DMS 273 (cell line): ENCODE measurements around the gene GRN.
A peak's percentile ranks its signal among the peaks of the same experiment; 100 is the strongest.
"Not testable (repeated sequence)": the region's sequence is repeated elsewhere in the genome, so short reads cannot be mapped to it uniquely, and the experiment has no call there.

ENCODE experiments used
- DNase-seq: peaks from one replicate; lab custom pipeline; 2025; ENCODE audit not compliant: unreplicated experiment; lab: John Stamatoyannopoulos, UW

The GRN gene

DNA sequence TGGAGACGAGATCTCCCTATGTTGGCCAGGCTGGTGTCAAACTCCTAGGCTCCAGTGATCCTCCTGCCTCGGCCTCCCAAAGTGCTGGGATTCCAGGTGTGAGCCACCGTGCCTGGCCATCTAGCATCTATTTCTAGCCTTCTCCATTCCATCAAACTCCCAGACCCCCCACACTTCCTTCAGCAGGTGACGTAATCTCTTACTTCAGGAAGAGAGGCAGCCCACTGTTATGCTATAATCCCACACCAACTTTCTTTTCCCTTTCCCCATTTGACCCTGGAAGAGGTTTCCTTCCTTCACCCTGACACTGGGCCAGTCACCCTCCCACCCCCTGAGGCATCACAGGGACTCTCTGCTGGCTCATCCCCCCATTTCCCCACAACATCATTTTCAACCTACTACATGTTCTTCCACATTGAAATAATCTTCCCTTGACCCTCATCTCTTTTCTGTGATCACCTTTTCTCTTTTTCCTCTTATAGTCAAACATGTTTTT lies 36.8 kb downstream of the GRN start:
- DNase-seq, result no peak

DNA sequence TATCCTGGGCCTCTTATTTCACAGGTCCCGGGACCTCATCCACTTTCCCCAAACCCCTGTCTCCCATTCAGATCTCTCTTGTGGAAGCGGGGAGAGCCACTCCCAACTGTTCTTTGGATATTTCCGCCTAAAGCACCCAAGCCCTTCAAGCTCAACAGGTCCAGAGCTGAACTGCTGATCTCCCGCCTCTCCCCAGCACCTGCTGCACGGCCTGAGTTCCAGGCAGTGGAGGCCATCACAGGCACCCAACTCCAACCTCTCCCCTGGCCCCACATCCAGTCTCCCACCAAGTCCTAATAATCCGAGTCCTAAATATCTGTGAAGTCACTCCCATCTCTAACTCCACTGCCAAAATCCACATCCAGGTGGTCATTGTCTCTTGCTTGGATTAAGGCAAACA lies 37.8 kb downstream of the GRN start:
- DNase-seq, result no peak

DNA sequence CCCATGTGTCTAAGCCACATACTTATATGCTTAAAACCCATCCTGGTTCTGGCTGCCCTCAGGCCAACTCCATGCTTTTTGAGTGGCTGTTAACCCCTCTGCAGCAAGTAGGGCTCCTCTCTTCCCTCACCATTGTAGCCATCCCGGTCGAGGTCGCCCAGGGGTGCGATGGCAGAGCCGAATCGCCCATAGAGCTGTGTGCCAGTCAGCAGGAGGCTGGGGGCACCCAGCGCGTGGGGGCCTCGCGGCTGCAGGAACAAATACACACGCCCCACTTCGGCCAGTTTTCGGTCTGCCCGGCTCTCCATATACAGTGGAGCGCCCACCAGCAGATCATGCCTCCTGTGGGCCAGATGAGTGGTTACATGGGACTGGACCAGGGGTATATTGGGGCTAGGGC lies 38.3 kb downstream of the GRN start:
- DNase-seq, result no peak

DNA sequence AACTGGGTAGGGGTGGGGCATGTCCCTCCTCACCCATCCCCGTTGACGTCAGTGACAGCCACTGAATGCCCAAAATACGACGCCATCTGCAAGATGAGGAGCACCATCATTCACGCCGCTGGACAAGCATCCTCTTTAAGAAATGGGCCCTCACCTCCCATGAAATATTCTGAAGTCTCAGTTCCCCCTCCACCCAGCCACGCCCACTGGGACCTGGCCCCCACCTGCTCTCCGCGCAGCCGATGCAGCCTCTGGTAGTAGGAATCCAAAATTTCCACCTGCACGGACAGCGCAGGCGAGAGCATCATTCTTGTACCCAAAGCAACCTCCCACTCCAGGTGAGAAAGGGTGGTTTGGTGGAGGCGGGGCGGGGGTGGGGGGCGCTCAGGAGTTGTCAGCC lies 38.8 kb downstream of the GRN start:
- DNase-seq, result no peak

DNA sequence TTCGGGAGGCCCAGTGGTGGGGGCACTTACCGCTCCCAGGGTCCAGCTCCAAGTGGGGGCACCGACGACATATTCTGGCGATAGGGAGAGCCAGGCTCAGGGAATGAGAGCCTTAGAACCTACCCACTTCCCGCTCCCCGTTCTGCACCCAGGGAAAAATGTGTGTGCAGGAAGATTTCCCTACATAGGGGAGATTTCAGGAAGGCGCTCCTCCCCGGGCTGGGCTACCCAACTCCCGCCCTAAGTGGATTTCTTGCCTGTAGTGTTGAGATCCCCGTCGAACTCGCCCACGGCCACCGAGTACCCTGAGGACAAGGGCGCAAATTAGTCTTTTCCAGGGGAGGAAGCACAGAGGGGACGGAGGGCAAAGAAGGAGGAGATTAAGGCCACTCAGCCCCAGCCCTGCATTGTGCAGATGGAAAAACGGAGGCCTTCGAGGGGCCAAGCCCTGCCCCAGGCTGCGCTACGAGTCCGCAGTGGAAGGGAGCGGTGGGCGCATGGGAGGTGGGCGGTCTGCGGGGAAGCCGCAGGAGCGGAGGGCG lies 39.2 kb downstream of the GRN start:
- no peak for DNase-seq

DNA sequence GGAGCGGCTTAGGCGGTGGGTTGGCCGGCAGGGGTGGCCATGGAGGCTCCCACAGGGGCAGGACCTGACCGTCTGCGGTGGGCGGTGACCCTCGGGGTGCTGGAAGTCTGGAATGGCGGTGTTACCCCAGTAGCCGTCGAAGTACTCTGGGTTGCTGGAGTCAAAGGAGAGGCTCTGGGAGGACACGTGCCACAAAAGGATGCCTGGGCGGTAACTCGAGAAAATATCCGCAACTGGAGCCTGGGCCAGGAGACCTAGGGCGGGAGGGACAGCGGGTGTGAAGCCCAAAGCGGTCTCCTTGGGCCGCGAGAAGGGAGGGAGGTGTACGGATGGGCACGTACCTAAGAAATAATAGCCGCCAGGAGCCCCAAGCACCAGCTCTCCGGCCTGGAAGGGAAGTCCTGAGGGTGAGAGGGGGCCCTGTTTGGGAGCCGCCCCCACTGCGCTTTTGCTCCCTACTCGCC lies 39.8 kb downstream of the GRN start:
- DNase-seq, result no peak

DNA sequence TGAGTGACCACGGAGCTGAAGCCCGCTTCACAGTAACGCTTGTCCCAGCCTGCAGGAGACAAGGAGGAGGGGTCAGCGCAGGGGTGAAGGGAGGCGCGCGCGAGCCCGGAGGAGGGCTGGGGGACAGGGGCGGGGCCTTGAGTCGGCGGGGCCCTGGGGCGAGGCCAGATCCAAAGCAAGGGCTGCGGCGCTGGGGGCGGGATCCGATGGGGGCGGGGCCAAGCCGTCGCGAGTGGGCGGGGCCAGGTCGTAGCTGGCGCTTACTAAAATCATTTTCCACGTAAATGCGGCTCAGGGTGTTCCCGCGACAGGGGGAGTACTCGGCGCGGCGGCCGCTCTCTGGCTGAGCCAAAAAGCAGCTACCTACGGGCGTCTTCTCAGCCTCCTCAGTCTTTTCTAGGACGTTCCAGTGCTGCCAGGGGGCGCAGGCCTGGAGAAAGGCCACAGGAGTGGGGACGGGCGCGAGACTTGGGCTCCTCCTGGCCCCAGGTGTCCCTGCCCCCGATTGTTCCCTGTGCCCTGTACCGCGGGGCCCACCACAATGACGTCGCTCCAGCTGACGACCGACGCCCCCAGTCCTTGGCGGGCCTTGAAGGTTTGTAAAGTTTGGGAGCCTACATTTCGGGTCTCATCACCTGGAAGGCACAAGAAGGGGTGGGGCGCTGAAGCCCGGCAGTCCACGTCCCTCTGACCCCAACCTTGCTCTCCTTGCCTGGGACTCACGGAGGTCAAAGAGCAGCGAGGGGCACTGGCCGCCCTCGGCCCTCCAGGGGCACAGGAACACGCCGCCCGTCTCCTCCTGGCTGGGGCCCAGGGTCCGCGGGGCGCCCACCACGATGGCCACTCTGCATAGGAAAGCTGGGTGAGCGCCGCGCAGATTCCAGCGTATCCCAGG lies 40.4 kb downstream of the GRN start:
- DNase-seq, result peak; percentile 89

DNA sequence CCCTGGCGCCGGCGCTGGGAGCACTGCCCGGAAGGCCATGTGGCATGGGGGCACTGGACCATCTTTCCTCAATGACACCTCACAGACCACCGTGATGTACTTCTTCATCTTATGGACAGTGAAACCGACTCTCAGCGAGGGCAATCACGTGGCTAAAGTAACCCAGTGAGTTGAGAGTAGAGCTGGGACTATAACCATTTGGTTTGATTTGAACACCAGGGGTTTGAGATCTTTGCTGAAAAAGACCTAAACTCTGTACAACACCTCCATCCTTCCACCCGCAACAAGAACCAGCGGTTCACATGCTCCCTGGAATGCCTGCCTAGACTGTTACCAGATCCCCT lies 41.1 kb downstream of the GRN start:
- DNase-seq, result no peak

DNA sequence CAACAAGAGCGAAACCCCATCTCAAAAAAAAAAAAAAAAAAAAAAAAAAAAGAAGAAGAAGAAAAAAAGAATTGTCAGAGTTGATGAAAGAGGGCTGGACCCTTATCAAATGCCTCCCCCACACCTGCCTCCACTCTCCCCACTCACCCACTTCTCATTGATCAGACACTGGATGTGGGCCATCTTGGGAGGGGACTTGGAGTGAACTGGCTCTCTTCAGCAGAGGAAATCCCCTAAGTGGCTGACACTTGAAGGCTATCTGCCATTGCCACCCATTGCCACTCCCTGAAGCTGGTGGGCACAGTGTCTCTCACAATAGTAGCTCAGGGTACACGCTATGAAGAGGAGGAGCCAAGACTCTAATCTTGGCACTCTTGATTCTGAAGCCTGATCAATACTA lies 42.7 kb downstream of the GRN start:
- DNase-seq, result no peak

DNA sequence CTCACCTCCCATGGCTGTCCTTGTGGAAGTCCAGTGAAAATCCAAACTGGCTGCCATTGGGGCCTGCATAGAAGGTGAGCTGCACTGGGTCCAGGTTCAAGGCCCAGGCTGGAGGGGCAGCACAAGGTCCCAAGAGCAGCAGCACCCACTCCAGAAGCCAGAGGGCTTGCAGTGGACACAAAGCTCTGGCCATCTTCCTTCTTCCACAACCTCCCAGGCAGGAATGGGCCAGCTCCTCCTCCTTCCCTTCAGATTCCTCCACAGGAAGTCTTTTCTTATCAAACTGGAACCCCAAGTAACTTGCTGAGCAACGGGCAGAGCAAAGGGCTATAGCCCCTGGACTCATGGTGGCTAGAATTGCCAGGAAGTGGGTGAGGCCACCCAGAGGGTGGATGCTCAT lies 44.2 kb downstream of the GRN start, which contains the start of gene ITGA2B:
Gene ITGA2B (minus strand): TSS at position 369 of the 400 bp plus-strand sequence. CDS start 176 bp downstream, at position 193.
- no peak for DNase-seq

DNA sequence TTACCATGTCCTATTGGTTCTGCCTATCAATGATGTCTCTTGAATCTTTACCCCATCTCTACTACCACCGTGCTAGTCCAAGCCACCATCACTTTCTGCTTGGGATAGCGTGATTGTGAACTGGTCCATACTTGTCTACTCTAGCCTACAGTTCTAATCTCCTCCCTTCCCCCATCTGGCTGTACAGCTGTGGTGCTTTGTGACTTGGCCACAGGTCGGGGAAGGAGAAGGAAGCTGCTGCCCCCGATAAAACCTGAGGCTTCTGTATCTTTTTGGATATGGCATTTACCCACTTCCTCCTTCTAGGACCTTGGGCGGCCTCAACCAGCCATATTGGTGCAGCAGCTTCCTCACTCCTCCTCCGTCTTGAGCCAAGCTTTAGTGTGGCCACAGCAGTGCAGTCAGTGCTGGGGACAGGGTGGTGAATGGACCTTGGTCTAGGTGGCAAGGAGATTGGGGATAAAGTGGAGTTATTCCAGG lies 44.7 kb downstream of the GRN start:
- DNase-seq, result no peak

DNA sequence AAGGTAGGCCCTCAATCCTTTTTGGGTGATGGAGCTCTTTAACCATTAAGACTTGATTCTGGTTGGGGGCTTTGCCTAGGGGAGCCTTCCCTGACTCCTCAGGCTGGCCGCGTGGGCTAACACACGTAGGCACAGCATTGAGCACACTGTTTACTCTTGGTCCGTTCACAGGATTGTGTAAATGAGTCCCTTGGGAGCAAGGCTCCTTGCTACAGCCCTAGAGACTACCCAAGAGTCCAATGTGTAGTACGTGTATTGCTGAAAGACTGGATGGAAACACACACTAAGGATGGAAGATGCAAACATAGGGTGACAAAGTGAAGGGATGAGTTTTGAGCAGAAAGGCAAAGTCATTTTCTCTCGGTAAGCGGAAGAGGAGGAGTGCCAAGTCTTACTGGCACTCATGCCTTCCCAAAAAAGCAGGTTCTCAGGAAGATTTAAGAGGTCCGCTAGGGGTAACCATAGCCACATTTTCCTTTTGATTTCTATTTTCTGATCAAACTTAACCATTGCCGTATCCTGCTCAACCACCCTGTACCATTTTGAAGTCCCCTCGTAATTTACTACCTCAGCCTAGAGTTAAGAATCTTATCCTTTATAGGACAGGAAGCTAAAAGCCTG lies 45.3 kb downstream of the GRN start:
- DNase-seq, result no peak

DNA sequence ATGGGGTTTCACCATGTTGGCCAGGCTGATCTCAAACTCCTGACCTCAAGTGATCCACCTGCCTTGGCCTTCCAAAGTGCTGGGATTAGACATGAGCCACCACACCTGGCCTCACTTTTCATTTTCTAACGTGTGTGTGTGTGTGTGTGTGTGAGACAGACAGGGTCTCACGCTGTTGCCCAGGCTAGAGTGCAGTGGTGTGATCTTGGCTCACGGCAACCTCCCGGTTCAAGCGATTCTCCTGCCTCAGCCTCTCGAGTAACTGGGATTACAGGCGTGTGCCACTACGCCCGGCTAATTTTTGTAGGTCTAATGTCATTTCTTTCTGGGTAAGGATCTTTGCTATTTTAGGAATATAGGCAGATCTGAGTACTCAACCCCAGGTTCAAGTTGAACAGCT lies 49.0 kb downstream of the GRN start:
- DNase-seq, result not testable (repeated sequence)

DNA sequence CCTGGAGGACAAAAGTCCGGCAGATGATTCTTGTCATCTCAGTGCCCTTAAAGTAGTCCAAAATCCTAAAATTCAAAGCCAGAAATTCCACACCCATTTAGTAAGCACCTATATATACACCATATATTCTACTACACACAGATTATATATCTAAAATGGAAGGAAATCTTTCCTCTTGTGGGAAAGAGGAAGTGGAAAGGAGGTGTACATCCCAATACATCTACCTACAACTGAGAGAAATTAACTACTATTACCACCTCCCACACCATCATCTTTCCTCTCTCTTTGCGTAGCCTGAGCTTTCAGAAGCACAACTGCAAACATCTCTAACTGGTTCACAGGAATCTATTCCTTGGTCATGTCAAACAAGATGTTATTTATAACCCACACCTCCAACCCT lies 49.7 kb downstream of the GRN start:
- no peak for DNase-seq

DNA sequence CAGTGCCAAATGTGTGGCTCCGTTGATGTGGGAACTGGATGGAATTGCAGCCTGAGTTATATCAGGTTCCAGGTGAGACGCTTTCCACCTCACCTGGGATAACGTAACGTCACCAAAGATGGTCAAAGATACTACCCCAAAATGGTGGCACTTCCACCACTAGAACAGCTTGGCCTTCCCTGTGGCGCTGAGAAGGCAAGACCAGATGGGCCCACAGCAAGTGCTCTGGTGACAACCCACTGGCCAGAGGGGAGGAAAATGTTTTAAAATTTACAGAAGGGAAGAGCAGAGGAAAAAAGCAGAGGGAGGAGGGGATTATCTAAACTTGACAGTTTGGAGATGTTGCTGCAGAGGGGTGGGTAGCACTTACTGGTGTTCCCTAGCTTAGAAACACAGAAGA lies 51.8 kb downstream of the GRN start:
- no peak for DNase-seq

DNA sequence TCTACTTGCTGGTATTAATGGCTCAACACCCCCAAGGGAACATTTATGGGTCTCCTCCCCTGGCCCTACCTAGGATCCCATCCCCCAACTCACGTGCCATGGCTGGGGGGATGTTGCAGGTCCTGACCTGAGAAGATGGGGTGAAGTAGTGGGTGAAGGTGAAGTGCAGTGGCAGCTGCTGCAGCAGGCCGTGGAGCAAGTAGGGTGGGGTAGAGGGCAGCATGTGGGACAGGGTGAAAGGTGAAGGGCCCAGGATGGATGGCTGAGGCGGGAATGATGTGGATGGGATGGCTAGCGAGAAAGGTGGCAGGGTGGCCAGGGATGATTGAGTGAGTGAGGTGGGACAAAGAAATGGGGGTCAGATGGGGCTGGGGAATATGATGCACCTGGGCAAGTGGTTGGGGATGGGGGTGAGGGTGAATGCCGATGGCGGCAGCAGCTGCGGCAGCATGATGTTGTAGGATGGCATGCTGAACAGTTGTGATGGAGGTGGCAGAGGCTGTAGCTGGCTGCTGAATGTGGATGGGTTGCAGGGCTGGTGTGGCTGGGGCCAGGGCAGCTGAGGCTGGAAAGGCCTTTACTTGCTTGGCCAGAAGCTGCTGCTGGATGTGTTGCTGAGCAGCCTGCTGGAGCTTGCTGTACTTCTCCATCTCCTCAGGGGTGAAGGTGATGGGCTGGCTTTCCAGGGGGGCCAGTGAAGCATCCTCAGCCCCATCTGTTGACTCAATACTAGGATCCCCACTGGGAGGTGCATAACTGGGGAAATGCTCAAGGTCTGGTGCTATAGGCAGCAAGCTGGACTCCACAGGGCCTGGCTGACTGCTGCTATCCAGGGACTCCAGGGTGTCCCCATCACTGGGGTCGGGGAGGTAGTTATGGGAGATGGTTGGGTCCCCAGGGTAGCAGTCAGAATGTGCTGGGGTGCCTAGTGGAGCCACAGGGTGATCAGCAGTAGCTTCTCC lies 52.7 kb downstream of the GRN start:
- DNase-seq, result no peak

DNA sequence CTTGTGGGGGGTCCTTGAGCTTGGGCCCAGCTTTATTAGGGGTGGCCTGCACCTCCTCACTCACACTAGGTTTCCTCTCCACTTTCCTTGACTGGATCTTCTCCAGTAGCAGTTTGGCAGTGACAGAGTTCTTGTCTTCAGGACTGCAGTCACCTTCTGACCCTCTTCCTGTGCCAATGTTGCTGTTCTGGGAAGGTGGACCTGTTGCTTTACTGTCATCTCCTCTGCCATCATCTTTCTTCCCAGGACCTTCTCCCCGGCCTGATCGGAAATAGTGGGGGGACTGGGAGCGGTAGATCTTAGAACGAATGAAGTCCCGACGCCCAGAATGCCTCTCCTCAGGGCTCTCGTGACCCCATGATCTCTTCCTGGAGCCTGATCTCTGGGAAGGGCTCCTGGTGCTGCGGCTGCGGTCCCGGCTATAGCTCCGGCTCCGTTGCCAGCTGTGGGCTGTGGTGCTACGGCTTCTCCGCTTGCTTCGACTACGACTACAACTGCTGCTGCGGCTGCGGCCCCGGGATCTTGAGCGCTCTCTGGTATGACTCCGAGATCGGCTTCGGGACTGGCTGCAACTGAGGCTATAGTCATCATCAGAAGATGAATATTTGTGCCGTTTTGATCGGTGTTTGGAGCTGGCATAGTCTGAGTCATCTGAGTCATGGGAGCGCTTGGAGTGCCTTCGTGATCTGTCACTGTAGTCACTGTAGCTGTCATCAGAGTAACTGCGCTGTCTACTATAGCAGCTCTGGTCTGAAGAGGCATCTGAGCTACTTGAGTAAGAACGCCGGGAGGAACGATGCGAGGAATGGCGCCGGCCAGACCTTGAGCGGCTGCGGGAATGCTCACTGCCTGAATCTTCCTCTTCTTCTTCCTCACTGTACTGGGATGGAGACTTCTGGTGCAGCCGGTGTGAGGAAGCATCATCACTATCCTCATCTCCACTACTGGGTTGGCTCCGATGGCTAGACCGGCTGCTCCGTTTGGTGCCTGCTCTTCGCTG lies 53.9 kb downstream of the GRN start:
- no peak for DNase-seq

DNA sequence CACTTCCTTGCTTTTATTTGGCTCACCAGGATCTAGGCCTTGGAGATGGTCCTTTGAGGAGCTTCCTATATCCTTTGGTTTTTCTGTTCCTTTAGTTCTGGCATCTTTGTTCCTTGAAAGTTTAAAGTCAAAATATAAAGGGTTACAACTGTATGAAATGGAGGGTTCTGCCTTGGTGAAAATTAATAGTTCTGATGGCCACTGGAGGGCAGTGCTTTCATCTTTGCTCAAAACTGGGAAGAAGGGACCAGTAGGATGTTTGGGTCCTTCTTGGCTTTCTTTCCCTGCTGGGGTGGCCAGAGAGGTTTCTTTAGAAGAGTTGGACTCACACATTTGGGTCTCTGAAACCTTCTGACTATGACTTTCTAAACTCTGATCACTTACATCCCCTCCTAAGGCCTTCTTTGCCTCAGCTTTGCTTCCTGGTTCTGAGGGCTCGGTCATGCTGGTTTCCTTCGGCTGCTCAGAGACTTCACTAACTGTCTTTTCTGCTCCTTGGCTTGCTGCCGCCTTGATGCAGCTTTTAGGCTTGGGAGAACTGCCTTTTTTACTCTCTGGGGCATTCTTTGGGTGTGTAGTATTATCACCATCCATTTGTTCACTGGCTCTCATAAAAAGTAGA lies 55.2 kb downstream of the GRN start:
- DNase-seq, result peak; percentile 31
